Endothelial cell of umbilical vein (primary cell): ENCODE measurements around the gene TIMM17B. TPM values are rescaled to one million over a fixed set of nuclear protein-coding genes. Genes with fewer than 3 reads are reported as not detected.

ENCODE experiments used
- BruUV-seq: library from RNA; stranded (reverse); fragments of 400-500 nt; replicated peaks from 2 replicates; lab custom pipeline; 2021; lab: Mats Ljungman, UMichigan
- CTCF ChIA-PET: fragments of 300-600, 350-600 bp; sonication (Branson Sonifier 250); formaldehyde crosslinking; loops from one replicate; lab custom pipeline; 2021; ENCODE audit warnings: antibody characterized with exemption, inconsistent platforms; lab: Charles Lee
- POLR2A ChIA-PET: fragments of 300-600, 350-600 bp; sonication (Branson Sonifier 250); formaldehyde crosslinking; loops from one replicate; lab custom pipeline; 2021; ENCODE audit warnings: antibody characterized with exemption, inconsistent platforms; lab: Charles Lee
- DNase-seq: peaks from one replicate; pipeline ENCODE4 v3.0.0-alpha.2; 2011; ENCODE audit warnings: low read depth, low spot score
- FAIRE-seq: peaks from 2 replicates; lab custom pipeline; 2011; peaks lifted over from hg19 to GRCh38; lab: Jason Lieb, UNC
- H2AFZ ChIP-seq: 2 replicates; pipeline ENCODE4 v1.6.0; 2012; ENCODE audit warnings: low read depth, low read length, control low read depth, inconsistent platforms
- H3K27ac ChIP-seq: 2 replicates; pipeline ENCODE4 v1.5.1; 2011; ENCODE audit warnings: low read depth, mild to moderate bottlenecking, control low read depth, low read length, moderate library complexity; ENCODE audit not compliant: insufficient read depth
- H3K27me3 ChIP-seq, 2 experiments: 2 replicates each; pipeline versions ENCODE4 v1.6.0 to v1.6.1; 2011; ENCODE audit warnings: low read length in 2 of 2, mixed read lengths in 1 of 2; ENCODE audit not compliant: control insufficient read depth in 2 of 2, insufficient read depth in 2 of 2
- H3K36me3 ChIP-seq, 2 experiments: 2 replicates in 1 of 2; 3 replicates in 1 of 2; pipeline ENCODE4 v1.5.1; 2011; ENCODE audit warnings: low read length in 2 of 2, mild to moderate bottlenecking in 1 of 2, moderate library complexity in 1 of 2; ENCODE audit not compliant: control insufficient read depth in 2 of 2, insufficient read depth in 2 of 2; ENCODE audit errors: extremely low read depth in 1 of 2
- H3K4me1 ChIP-seq: 3 replicates; pipeline ENCODE4 v1.5.1; 2011; ENCODE audit warnings: mild to moderate bottlenecking, low read length; ENCODE audit not compliant: control insufficient read depth, insufficient read depth; ENCODE audit errors: extremely low read depth
- H3K4me2 ChIP-seq: 2 replicates; pipeline ENCODE4 v1.6.1; 2011; ENCODE audit warnings: low read length, control low read depth, mixed read lengths; ENCODE audit not compliant: insufficient read depth
- H3K4me3 ChIP-seq, 3 experiments: fragments of 200-600 bp in 1 of 3; sonication (generic), shearing (Covaris generic) in 1 of 3; replicated peaks in 1 of 3; 2 replicates each; pipeline ENCODE4 v1.5.1; 2011 to 2016; ENCODE audit warnings: control low read depth in 3 of 3, low read length in 3 of 3, mild to moderate bottlenecking in 2 of 3, inconsistent platforms in 1 of 3, low read depth in 1 of 3, moderate library complexity in 1 of 3; ENCODE audit not compliant: insufficient read depth in 1 of 3
- H3K79me2 ChIP-seq: 2 replicates; pipeline ENCODE4 v1.6.0; 2012; ENCODE audit warnings: low read length, inconsistent platforms; ENCODE audit not compliant: control insufficient read depth, insufficient read depth
- H3K9ac ChIP-seq: replicated peaks from 2 replicates; pipeline ENCODE3; 2011; ENCODE audit warnings: low read length, control low read depth; ENCODE audit not compliant: insufficient read depth; ENCODE audit errors: extremely low read depth
- H3K9me1 ChIP-seq: replicated peaks from 3 replicates; pipeline ENCODE4 v1.6.0; 2011; ENCODE audit warnings: mild to moderate bottlenecking, low read length; ENCODE audit not compliant: control insufficient read depth, insufficient read depth; ENCODE audit errors: extremely low read depth
- H3K9me3 ChIP-seq: replicated peaks from 2 replicates; pipeline ENCODE4 v1.5.1; 2012; ENCODE audit warnings: low read length, inconsistent platforms; ENCODE audit not compliant: control insufficient read depth, insufficient read depth
- H4K20me1 ChIP-seq: replicated peaks from 2 replicates; pipeline ENCODE3; 2011; ENCODE audit warnings: mild to moderate bottlenecking, low read length; ENCODE audit not compliant: control insufficient read depth, insufficient read depth; ENCODE audit errors: extremely low read depth
- CTCF ChIP-seq, 2 donors: IDR thresholded peaks; 1 replicate in 1 of 2; 2 replicates in 1 of 2; pipeline ENCODE4 v1.5.1; 2011; ENCODE audit warnings: low read length in 2 of 2, mild to moderate bottlenecking in 2 of 2, moderate library complexity in 2 of 2, control low read depth in 1 of 2, inconsistent platforms in 1 of 2, low read depth in 1 of 2; ENCODE audit not compliant: insufficient read depth in 1 of 2; ENCODE audit errors: extremely low read depth in 1 of 2
- EZH2 ChIP-seq: IDR thresholded peaks from 2 replicates; pipeline ENCODE4 v1.6.1; 2012; ENCODE audit warnings: borderline replicate concordance, low read depth, mild to moderate bottlenecking, moderate library complexity, low read length, inconsistent platforms; ENCODE audit not compliant: severe bottlenecking
- FOS ChIP-seq: IDR thresholded peaks from 2 replicates; pipeline ENCODE4 v1.6.1; 2011; ENCODE audit warnings: mild to moderate bottlenecking, low read length, moderate library complexity, borderline replicate concordance; ENCODE audit not compliant: insufficient read depth
- GATA2 ChIP-seq: IDR thresholded peaks from 2 replicates; pipeline ENCODE4 v1.7.0; 2011; ENCODE audit warnings: low read depth, mild to moderate bottlenecking, moderate library complexity, mixed read lengths, low read length; ENCODE audit not compliant: insufficient read length, insufficient read depth
- JUN ChIP-seq: IDR thresholded peaks from 2 replicates; pipeline ENCODE4 v1.6.1; 2011; ENCODE audit warnings: borderline replicate concordance, low read depth; ENCODE audit not compliant: insufficient read length, insufficient read depth
- MAX ChIP-seq: IDR thresholded peaks from 2 replicates; pipeline ENCODE4 v1.6.1; 2011; ENCODE audit not compliant: insufficient read depth, insufficient read length
- MYC ChIP-seq: IDR thresholded peaks from one replicate; pipeline ENCODE4 v1.6.1; 2011; ENCODE audit warnings: mild to moderate bottlenecking, low read depth, low read length
- POLR2A ChIP-seq: IDR thresholded peaks from 2 replicates; pipeline ENCODE4 v1.6.1; 2012; ENCODE audit warnings: low read depth, mild to moderate bottlenecking, control low read depth, low read length
- POLR2AphosphoS5 ChIP-seq: IDR thresholded peaks from 2 replicates; pipeline ENCODE4 v1.6.1; 2012; ENCODE audit warnings: low read depth, mild to moderate bottlenecking, control low read depth, low read length, moderate library complexity; ENCODE audit not compliant: insufficient read depth
- dilution Hi-C: fragments of 300-500 bp; cut with MboI; formaldehyde crosslinking; loops from one replicate; pipeline ENCODE4 v1.15.0; 2019; ENCODE audit warnings: low sequenced_read_pairs; ENCODE audit not compliant: extremely low pct_ligation_motif_present
- intact Hi-C: fragments of 100-400 bp; cut with micrococcal nuclease; formaldehyde crosslinking; loops from one replicate; pipeline ENCODE4 v1.10.0; 2022
- polyA plus RNA-seq, 4 experiments: library from polyadenylated mRNA; depleted of rRNA in 3 of 4; stranded (reverse) in 3 of 4; unstranded in 1 of 4; fragments of >200 nt; gene quantifications; 2 replicates each; pipeline versions ENCODE4 v1.2.1 to v1.2.3, GENCODE V29; 2011 to 2012; ENCODE audit warnings: missing spikeins in 1 of 4
- total RNA-seq: library from RNA; stranded (reverse); gene quantifications from 2 replicates; pipeline ENCODE4 v1.2.3, GENCODE V29; 2021

TIMM17B gene
- total and polyA plus RNA-seq, 2 donors (not counting 3 experiments of a cell fraction or from before 2014, with no cell fraction given), result 36.0 to 73.1 TPM

DNA sequence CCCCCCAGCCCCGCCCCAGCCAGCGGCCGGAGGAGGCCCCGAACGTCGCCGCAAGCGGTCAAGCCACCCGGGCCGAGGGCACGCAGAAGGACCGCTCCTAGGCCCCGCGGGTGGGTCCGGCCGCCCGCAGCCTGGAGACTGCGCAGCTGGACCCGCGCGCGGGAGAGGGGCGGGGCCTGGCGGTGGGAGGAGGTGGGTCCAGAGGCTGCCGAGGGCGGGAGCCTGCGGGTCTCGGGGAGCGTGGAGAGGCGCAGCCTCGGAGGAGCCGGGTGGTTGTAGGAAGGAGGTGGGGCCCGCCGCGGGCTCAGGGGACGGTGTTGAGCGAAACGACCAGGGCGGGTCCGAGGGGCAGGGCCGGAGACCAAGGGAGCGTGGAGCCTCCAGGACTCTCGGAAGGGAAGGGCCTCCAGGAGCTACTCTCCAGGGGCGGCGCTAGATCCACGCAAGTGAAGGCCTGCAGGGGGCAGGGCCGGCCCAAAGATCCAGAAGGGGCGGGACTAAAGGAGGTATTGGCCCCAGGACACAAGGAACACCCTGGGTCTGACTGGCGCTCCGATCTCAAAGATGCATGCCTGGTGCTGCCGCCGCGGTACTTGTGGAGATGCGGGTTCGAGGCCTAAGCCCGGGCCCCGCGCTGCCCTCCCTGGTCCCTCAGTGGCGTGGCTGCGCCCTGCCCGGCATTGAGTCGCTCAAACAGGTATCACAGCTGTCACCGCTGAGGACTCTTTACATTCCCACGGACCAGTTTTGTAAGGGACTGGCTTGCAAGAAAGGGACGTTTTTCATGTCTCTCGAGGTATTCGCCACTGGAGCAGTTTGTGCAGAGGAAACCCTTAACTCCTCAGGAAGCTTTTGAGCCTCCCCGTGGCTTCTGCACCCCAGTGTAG lies 5.9 kb downstream of the TIMM17B start:
- Histone ChIP-seq H4K20me1 (no peaks in the 10 kb centered on the region), H3K36me3 (no peaks in the 10 kb centered on the region), H3K27me3 (no peaks in the 10 kb centered on the region), H3K4me2 (peak overlapping the region; percentile 42), H3K9me1 (no peaks in the 10 kb centered on the region), H2AFZ (peak overlapping the region; percentile 59), H3K79me2 (peaks cover 8% of the 10 kb centered on the region), H3K9me3 (no peaks in the 10 kb centered on the region), H3K4me3 (peak overlapping the region; percentile 15 to 58 (median 46)), H3K9ac (no peak overlapping the region), H3K27ac (no peak overlapping the region), H3K4me1 (peaks cover 7% of the 10 kb centered on the region)
- DNase-seq (peak; percentile 80), FAIRE-seq (peak; percentile 95)
- ChIA-PET POLR2A (no interaction called here), CTCF (interaction anchor here (0.6 to 2.4 kb wide), 8 partner anchors 10 to 243 kb away, joined by 3 to 9 read pairs (median 3); partner anchors contain the start of genes HDAC6 and SLC35A2)
- intact Hi-C loops (loop anchor here (1.0 to 10.0 kb wide), 3 partner anchors 66 to 373 kb away; partner anchors contain the start of genes FOXP3, OTUD5 and PPP1R3F), dilution Hi-C loops (no loop called here)
- BruUV-seq, result no TSS peak
- TF ChIP-seq GATA2 (no peak), POLR2A (no peak), MYC (no peak), CTCF (IDR thresholded peaks at IDR 0.05; ENCODE audit: extremely low read depth in 1 of 2, insufficient read depth in 1 of 2, low read depth in 1 of 2, low read length in 2 of 2) (peak; percentile 29 to 59), JUN (no peak), FOS (no peak), EZH2 (no peak), POLR2AphosphoS5 (peak; percentile 34), MAX (no peak)
